Activated naive CD4-positive, alpha-beta T cell treated with Interleukin-2 at 50 U/mL for 16 hours (primary cell): ENCODE measurements around the gene STOML3.

Experiments
- DNase-seq: peaks from one replicate; pipeline ENCODE4 v3.0.0-alpha.2; 2020

The STOML3 gene

DNA sequence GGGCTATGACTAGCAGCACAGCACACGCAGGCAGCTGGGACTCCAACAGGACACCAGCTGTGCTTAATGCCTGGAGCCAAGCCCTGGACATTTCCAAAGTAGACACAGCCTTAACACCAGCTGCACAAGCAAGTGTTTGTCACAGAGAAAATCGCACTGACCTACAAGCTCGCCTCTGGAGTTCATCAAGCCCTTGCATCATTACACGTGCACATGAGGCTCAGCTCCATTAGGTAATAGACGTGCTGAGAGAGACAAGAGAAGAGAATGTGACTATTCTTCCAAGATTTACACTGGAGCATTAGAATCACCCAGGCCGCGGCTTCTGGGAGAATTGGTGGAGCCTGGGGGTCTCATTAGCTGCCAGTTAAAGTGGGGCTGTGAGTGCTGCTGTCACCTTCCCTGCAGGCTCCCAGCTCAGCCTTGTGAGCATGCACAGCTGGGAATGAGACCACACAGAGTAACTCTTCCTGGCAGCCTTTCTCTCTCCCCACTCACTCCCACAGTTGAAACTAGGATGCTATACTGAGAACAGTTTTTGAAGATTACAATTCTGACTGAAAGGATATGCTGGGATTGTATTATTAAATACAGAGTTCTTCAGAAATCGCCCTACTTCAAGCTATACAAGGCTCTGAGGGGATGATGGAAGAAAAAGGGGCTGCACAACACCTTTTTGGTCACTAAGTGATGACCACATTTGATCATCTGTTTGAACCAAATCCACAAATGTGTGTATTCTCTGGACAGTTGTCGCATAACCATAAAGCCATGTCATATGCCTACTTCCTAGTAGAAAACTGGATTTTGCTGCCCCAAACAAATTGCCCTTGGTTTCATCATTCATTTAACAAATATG lies 10.5 kb downstream of the STOML3 start:
- DNase-seq = no peak

DNA sequence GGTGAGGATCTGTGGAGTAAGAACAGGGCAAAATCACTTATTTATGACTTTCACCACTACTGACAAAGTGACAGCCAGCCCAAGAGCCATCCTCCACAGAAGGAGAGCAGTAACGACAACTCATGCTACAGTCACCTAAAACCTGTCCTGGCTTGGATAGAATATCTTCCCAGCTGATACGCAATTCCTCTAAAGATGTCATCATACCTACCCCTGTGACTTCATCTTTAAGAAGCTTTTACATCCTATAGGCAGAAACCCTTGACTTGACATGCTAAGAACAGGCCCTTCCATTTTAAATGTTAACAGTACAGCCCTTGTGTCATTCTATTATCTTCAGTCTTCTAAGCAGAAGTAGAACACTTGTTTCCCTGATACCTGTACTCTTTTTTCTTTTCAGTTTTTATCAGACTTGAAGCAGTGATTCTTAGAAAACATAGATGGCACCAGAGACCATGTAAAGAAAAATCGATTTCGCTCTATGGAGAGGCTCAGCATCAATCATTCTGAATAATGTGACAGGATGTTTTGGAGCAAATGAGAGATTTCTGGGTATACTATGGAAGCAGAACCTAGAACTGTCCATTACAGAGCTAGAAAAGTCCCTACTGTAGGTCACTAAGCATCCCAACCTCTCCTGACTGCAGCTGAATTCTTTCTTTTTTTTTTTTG lies 20.1 kb downstream of the STOML3 start:
- no peak for DNase-seq

DNA sequence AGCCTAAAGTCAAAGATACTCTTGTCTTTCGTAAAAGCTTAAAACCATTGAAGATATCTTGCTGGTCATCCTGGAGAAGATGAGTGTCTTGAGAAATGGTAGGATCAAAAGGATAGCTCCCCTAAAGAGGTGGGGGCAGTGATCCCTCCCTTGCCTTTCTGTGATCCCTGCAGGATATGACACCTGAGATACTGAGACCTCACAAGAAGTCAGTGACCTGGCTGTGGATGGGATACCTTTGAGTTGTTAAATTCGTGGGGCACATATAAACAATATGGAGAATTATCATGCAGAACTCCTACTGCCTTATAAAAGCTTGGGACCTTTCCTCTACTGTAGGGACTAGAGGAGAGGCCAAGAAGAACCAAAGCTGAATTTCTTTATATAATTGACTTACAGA lies 21.4 kb downstream of the STOML3 start:
- no peak for DNase-seq

DNA sequence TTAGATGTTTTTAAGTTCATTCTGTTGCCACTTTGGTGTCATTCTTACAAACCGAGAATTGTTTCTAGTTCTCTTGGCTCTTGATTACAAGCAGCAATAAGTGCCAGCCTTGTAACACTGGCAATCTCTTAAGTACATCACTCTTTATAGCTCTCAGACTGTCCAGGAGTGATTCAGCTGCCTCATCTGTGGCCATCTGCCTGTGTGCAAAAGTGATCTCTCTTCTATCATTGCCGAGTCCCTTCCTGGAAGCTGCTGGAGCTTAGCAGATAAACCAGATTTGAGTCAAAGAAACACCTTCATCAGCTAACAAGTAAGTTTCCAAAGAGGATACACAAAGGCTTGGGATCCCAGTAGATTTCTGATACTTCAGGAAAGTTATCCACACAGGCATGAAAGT lies 23.2 kb downstream of the STOML3 start:
- DNase-seq = no peak

DNA sequence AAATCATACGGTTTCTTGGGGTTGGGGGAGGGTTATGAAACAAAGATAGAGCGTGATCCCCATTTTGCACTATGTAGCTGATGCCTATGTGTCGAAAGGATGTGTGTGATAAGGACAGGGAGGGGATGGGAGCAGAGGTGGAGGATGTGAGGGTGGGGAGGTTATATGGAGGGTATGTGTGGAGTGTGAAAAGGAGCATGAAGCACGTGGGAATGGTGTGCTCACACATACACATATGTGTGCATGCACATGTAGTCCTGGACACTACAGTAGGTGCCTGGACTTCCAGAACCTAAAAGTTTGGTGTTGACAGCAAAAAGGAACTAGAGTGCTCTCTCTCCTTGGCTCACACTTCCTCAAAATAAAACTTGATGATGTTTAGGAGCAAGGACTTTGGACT lies 25.4 kb downstream of the STOML3 start:
- no peak for DNase-seq

DNA sequence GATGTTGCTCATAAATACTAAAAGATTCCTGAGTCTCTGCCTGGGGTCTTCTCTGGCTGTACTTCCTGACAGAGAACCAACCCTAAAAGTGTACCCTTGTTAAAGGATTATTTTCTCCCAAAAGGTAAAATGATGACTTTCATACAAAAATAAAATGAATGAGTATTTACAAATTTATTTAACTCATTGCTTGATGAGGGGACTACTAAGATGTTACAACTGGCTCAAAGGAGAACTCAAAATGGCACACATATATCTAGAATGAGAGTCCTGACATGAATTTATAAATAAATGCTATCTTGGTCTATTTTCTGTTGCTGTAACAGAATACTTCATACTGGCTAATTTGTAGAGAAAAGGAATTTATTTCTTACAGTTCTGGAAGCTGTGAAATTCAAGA lies 30.5 kb downstream of the STOML3 start:
- DNase-seq = no peak

DNA sequence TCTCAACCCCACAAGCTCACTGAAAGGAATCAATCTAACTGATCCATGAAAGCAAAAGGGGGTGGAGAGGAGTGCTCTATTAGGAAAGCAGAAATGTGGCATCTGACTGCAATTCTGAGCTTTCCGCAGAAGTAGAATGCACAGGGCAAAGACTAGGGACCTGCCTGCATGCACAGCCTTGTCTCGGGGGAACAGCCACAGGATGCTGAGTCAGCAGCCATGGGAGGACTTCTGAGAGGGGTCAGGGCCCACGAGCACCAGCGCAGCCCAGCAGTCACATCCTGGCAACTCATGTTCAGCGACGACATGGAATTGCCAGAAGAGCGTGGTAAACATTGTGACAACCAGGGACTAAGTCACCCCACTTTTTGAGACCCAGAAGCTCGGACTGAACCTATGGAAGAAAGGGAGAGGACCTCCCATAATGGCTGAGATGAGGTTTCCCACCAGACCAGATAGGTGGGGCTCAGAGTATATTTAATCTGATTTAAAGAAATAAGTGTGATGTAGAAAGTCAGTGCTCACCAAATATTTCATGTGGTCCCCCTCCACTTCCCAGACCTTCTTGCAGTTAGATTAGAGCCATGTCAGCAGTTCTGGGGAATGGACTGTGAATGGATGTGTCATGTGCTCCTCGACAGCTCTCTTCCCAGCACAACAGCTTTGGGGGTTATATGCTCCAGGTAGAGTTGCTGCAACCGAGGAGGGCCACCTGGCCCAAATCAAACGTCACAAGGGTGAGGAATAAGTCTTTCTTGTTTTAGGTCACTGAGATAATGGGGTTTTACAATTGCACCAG lies 32.6 kb downstream of the STOML3 start:
- DNase-seq = no peak

DNA sequence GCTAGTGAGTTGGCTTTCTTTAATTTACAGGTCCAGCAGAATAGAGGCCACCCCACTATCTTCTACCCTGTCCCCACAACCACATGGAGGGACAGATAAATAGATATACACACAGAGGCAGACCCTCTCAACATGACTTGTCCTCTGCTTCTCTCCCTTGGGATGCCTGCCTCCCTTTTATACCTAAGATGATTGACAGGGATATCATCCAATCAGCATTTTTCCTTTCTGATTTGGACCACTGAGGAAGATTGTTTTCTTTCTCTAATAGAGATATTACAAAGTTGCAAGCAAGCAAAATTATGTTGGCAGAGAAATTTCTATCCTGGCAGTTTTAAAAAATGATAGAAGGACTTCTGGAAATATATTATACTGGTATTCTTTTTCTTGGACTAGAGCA lies 35.8 kb downstream of the STOML3 start:
- DNase-seq = no peak

DNA sequence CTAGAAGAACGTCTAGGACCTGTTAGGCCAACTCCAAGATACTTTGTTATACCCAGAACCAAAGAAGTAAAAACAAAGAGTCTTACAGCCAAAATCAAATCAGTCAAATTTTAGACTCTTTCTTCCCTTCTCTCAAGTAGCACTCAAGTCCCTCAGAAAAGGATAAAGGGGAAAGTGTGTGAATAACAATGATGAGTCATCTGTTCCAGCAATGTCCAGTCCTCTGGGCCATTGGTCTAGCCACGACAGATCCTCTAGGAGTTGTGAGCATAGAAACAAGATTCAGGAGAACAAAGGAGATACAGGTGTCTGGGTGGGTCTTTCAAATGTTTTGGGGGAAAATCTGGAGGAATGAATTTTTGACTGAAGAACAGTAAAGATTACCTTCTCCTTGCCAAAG lies 36.3 kb downstream of the STOML3 start:
- no peak for DNase-seq

DNA sequence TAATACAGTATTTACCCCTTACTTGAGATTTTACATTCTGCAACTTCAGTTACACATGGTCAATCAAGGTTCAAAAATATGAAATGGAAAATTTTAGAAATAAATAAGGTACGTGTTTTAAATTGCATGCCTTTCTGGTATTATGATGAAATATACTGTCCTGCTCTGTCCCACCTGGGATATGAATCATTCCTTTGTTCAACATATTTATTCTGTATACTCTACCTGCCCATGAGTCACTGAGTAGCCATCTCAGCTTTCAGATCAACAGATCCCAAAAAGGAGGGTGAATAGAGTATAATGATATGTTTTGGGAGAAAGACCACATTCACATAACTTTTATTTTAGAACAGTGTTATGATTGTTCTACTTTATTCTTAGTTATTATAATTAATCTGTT lies 37.8 kb downstream of the STOML3 start:
- no peak for DNase-seq

DNA sequence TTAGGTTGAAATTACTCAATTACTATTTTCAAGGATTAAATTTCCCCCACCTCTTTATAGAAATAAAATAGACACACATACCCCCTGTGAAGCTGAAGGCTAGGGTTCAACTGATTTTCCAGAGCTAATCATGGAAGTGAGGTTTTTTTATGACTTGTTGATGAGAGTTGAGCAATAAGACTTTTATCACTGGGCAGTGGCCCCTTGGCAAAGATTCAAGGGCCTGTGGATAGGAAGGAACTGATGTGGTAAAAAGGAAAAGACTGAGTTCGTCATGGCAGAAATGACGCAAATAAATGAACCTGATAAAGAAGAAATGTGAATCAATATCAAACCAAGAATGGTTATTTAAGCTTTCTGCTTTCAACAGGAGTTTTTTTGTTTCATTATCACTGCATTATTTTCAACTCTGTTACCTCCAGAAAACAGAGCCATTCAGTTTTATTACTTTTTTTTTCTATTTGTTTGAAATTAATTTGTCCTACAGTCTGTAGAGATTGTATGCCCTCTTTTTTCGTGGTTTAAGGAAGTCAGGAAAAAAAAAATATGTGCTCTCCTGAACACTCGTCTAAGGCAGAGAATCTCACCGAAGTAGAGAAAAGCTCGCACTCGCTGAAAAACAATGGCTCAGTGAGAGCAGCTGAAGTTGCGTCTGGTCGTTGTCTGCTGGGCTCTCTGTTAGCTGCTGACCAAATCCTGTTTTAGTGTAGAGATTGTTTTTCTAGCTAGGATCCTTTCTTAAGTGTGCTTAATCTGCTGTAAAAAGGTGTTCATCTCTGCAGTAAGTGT lies 38.9 kb downstream of the STOML3 start:
- DNase-seq = no peak

DNA sequence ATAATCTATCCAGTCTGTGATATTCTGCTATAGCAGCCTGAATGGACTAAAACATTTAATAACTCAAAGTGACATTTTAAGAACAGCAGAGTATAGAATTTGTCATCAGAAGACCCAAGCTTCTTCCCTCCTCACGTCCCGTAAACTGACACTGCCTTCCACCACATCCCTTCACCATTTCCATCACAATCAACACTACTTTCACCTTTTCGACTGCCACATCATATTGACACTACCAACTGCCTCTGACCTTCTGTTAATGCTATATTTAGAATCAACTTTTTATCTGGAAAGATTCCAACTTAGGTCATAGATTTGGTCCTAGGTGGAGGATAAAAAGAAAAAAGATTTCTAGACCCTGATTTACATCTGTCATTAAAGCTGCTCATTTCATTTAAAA lies 39.6 kb downstream of the STOML3 start:
- DNase-seq = no peak

DNA sequence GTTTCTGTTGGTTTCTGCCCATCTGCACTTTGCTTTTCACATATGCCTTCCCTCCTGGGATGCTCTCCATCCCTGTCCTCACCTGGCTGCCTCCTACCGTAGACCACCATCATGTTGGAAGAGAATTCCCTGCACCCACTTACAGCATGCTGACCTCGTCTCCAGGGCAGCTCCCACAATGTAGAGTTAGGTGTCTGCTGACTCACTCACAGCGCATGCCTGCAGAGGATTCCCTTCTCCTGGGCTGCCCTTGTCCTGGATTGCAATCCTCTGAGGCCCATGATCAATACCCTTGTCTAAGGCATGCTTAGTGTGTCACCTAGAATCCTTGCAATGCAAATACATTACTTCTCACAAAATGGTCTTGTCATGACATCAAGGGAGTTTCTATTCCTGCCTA lies 43.6 kb downstream of the STOML3 start:
- DNase-seq = no peak

DNA sequence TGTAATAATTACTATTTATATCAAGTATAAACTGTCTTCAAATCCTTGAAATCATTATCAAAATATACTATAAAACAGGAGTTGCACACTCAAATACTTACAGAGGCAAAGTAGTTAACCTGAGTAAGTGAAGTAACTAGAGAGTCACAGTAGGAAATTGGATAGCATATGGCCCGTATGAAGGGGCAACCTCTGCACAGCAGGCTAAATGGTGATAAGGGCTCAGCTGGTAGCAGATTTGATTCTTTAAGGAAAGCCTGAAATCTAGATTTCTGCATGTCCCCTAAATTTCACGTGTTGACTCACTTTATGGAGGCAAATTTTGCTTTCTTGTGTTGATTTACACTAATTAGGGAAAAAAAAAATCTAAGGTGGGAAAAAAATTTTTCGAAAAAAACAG lies 46.4 kb downstream of the STOML3 start:
- DNase-seq = no peak

DNA sequence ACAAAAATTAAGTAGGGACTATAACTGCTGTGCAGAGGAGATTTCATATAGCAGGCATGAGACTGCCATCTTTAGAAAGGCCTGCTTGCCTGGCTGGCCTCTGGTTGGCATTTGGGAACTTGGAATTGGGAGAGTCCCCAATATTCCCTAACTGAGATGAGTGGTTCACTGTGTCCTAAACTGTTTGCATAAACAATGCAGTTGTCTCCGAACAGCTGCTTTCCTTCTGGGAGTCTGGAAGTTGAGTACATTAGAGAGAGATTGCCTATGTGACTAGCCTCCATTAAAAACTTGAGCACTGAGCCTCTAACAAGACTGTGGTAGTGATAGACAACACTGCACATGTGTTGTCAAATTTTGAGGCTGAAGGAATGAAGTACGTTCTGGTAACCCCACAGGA lies 47.4 kb downstream of the STOML3 start:
- no peak for DNase-seq

DNA sequence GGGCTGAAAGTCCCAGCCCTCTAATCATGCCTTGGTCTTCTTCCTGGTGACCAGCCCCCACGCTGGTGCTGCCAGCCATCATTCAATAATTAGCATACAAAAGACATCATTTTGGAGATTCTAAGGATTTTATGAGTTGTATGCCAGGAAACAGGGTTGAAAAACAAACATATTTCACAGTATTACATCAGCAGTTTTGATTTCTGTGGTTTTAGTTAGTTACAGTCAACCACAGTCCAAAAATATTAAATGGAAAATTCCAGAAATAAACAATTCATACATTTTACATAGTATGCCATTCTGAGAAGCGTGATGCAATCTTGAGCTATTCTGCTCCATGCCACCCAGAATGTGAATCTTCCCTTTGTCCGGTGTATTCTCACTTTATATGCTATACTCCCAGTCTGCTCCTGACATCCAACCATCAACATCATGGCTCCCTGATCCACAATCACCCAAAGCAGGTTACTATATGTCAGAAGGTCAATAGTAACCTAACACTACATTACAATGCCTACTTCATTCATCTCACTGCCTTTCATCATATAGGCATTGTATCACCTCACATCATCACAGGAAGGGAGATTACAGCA lies 49.2 kb downstream of the STOML3 start:
- DNase-seq = no peak

DNA sequence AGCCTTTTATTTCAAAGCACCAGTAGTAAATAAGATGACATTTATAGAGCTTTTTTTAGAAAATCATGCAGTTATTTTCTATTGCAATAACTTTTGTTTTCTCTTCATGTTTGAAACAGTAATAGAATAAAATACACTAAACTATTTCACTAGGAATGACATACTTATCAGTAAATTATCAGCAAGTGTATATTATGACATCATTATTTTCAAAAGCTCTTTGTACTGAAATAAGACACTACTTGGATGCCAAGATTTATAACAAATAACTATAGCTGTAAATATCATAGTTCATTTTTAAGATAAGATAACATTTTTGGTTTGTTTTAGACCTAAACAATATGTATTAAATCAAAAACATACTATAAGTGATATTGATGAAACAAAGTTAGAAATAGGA lies 56.8 kb downstream of the STOML3 start:
- no peak for DNase-seq

DNA sequence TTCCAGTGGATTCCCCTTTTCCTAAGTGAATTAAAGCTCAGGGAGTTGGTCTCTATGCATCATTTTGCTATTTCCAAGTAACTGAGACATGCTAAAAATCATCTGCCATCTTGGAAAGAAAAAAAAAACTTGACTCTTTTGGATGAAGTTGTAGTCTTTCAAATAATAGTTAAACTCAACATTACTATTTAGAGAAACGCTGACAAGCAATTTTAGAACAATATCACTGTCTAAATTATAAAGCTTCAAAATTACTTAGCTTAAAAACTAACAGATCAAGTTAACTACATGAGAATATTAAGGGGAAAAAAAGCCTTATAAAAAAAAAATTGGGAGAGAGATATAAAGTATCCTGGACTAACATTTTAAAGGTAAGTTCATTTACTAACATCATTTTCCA lies 68.5 kb downstream of the STOML3 start:
- DNase-seq = no peak

DNA sequence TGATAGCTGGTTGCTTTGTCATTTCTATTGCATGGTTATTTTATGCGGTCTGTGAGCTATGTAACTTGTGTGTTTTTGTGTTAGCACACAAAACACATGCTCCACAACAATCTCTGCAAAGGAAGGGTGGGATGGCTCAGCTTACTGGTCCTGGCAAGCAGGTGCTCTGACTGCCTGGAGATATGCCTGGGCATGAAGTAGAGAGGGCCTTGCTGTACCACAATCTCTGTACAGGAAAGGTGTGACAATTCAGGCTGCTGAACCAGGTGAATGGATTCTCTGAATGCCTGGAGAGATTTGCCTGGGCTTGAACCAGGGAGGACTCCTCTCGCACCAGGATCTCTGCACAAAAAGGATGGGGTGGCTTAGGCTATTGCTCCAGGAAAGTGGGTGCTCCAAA lies 69.5 kb downstream of the STOML3 start:
- no peak for DNase-seq
